Spleen (tissue), 7 donors: ENCODE measurements around the gene TRIM26.
A peak's percentile ranks its signal among the peaks of the same experiment; 100 is the strongest.

Experiments
- CTCF ChIP-seq, 11 experiments: fragments of 200-600 bp in 7 of 11; fragments of 450-650 bp in 4 of 11; sonication (generic) in 4 of 11; IDR thresholded peaks in 8 of 11; conservative IDR thresholded peaks in 3 of 11; 1 replicate in 7 of 11; 2 replicates in 4 of 11; pipeline versions ENCODE4 v1.4.0 to v1.8.0; 2016 to 2021; ENCODE audit warnings: antibody characterized with exemption in 11 of 11, inconsistent platforms in 4 of 11, mild to moderate bottlenecking in 1 of 11
- POLR2A ChIP-seq, 3 donors: fragments of 450-650 bp; IDR thresholded peaks; one replicate each; pipeline ENCODE4 v1.5.1; 2017; ENCODE audit warnings: antibody characterized with exemption in 3 of 3, mild to moderate bottlenecking in 1 of 3
- POLR2AphosphoS5 ChIP-seq, 3 donors: sonication (generic); formaldehyde crosslinking; IDR thresholded peaks; one replicate each; pipeline ENCODE4 v1.5.1; 2017; ENCODE audit warnings: antibody characterized with exemption in 3 of 3
- donor health status: DM: no; HTN: no; CAD: no; lungs with moderate emphysema.
- donor health status: DM: no; HTN: no; CAD: no.
- donor health status: DM: no; HTN: no; CAD: no.

DNA sequence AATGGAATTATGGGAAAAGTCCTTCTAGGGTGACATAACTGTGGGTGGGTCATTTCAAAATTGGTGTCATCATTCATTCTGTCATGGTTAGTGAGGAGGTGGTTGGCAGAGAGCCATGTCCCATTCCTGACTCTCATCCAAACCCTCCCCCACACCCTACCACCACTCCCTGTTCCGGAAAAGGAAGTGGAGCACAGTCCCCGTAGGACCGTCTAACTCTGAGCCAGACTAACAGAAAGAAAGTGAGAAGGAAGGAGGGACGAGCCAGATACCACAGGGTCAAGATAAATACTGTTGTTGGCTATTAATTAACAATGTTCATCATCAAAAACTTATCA lies 57.0 kb downstream of the TRIM26 start:
- peak in 1 of 3 donors; percentile 31 for TF ChIP-seq POLR2AphosphoS5 (IDR thresholded peaks at IDR 0.05)
- no peak for TF ChIP-seq POLR2A (IDR thresholded peaks at IDR 0.05)
- no peak for TF ChIP-seq CTCF (IDR thresholded peaks at IDR 0.05 in 8 of 11, conservative IDR thresholded peaks at IDR 0.05 in 3 of 11)
